Endothelial cell of umbilical vein (primary cell): ENCODE results near the gene NFS1.

Source experiments
- CTCF ChIP-seq, 2 donors: IDR thresholded peaks; 1 replicate in 1 of 2; 2 replicates in 1 of 2; pipeline ENCODE4 v1.5.1; 2011; ENCODE audit warnings: low read length in 2 of 2, mild to moderate bottlenecking in 2 of 2, moderate library complexity in 2 of 2, control low read depth in 1 of 2, inconsistent platforms in 1 of 2, low read depth in 1 of 2; ENCODE audit not compliant: insufficient read depth in 1 of 2; ENCODE audit errors: extremely low read depth in 1 of 2
- EZH2 ChIP-seq: IDR thresholded peaks from 2 replicates; pipeline ENCODE4 v1.6.1; 2012; ENCODE audit warnings: borderline replicate concordance, low read depth, mild to moderate bottlenecking, moderate library complexity, low read length, inconsistent platforms; ENCODE audit not compliant: severe bottlenecking
- POLR2AphosphoS5 ChIP-seq: IDR thresholded peaks from 2 replicates; pipeline ENCODE4 v1.6.1; 2012; ENCODE audit warnings: low read depth, mild to moderate bottlenecking, control low read depth, low read length, moderate library complexity; ENCODE audit not compliant: insufficient read depth

DNA sequence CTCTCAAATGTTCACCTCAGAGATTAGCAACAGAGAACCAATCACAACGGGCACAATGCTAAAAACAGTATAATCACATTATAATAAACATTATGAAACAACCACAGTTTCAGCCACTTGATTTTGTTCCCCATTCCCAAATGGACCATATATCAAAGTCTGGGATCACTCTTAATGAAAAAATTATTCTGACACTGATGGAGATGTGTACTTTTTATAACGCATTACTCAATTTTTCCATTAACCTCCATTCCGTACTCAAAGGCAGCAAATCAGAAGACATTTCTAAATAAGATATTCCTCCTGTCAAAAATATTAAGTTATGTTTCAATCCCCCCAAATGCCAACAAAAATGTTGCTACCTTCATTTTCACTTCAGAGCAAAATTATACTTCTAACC is 37.2 kb downstream of the NFS1 start:
- TF ChIP-seq EZH2 (no peak), CTCF (IDR thresholded peaks at IDR 0.05; ENCODE audit: extremely low read depth in 1 of 2, insufficient read depth in 1 of 2, low read depth in 1 of 2, low read length in 2 of 2) (no peak), POLR2AphosphoS5 (no peak)
